LNCaP clone FGC (cell line): Measurements from ENCODE around the gene CD53.
"Not testable (repeated sequence)": the region's sequence is repeated elsewhere in the genome, so short reads cannot be mapped to it uniquely, and the experiment has no call there.

Experiments used
- DNase-seq: peaks from one replicate; pipeline ENCODE4 v3.0.0-alpha.2; 2011; ENCODE audit warnings: low read depth
- H3K4me3 ChIP-seq: 2 replicates; pipeline ENCODE4 v1.5.1; 2011; ENCODE audit warnings: mild to moderate bottlenecking, low read depth, low read length, control low read depth
- TF ChIP-seq, protein P1 (sequence below): IDR thresholded peaks from 2 replicates; pipeline ENCODE4 v1.5.1; 2012; ENCODE audit warnings: mild to moderate bottlenecking; ENCODE audit not compliant: control insufficient read depth, insufficient read depth; ENCODE audit errors: extremely low read depth

CD53 gene

DNA sequence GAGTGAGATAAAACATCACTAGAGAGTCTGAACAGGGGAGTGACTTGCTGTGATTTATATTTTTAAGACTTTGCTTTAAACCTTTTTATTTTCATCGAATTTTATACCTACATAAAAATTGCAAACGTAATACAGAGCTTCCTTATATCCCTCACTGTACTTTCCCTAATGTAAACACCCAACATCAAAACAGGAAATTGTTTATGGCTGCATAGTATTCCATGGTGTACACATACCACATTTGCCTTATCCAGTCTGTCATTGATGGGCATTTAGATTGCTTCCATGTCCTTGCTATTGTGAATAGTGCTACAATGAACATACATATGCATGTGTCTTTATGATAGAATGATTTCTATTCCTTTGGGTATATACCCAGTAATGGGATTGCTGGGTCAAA is 56.0 kb downstream of the CD53 start:
- H3K4me3 ChIP-seq, result no peak overlapping the region
- DNase-seq, result no peak
- TF ChIP-seq, protein P1, sequence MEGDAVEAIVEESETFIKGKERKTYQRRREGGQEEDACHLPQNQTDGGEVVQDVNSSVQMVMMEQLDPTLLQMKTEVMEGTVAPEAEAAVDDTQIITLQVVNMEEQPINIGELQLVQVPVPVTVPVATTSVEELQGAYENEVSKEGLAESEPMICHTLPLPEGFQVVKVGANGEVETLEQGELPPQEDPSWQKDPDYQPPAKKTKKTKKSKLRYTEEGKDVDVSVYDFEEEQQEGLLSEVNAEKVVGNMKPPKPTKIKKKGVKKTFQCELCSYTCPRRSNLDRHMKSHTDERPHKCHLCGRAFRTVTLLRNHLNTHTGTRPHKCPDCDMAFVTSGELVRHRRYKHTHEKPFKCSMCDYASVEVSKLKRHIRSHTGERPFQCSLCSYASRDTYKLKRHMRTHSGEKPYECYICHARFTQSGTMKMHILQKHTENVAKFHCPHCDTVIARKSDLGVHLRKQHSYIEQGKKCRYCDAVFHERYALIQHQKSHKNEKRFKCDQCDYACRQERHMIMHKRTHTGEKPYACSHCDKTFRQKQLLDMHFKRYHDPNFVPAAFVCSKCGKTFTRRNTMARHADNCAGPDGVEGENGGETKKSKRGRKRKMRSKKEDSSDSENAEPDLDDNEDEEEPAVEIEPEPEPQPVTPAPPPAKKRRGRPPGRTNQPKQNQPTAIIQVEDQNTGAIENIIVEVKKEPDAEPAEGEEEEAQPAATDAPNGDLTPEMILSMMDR, result no peak

DNA sequence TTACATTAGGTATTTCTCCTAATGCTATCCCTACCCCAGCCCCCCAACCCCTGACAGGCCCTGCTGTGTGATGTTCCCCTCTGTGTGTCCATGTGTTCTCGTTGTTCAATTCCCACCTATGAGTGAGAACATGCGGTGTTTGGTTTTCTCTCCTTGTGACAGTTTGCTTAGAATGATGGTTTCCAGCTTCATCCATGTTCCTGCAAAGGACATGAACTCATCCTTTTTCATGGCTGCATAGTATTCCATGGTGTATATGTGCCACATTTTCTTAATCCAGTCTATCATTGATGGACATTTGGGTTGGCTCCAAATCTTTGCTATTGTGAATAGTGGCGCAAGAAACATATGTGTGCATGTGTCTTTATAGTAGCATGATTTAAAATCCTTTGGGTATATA is 58.1 kb downstream of the CD53 start:
- DNase-seq, H3K4me3 ChIP-seq: not testable (repeated sequence)

DNA sequence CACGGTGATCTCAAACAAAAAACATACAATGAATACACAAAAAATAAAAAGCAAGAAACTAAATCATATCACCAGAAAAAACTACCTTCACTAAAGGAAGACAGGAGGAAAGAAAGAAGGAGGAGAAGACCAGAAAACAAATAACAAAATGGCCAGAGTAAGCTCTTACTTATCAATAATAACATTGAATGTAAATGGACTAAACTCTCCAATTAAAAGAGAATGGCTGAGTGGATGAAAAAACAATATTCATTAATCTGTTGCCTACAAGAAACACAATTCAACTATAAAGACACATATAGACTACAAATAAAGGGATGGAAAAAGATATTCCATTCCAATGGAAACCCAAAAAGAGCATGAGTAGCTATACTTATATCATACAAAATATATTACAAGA is 63.6 kb downstream of the CD53 start:
- no peak for DNase-seq
- TF ChIP-seq, protein P1, result no peak
- no peak overlapping the region for H3K4me3 ChIP-seq

DNA sequence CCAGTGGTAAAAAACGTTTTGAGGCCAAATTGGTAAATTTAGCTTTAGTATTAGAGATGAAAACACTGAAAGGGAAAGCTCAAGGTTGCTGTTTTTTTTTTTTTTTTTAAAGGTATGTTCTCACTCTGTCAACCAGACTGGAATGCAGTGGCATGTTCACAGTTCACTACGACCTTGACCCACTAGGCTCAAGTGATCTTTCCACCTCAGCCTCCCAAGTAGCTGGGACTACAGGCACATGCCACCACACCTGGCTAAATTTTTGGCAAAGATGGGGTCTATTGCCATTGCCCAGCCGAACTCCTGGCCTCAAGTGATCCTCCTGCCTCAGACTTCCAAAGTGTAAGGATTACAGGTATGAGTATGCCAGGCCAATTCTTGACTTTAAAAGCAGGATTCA is 71.9 kb downstream of the CD53 start:
- no peak for DNase-seq
- H3K4me3 ChIP-seq, result no peak overlapping the region
- TF ChIP-seq, protein P1, result no peak

DNA sequence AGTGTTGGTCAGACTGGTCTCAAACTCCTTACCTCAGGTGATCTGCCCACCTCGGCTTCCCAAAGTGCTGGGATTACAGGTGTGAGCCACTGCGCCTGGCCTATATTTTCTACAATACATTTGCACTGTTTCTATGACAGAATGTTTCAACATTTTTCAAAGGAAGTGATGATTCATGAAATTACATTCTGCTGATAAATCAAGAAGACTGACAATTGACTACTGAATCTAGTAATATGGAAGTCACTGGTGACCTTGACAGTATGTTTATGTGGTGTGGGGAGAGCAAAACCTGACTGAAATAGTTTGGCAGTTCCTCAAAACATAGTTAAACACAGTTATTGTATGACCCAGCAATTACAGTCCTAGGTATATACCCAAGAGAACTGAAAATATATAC is 72.7 kb downstream of the CD53 start:
- TF ChIP-seq, protein P1, result no peak
- H3K4me3 ChIP-seq, result no peak overlapping the region
- DNase-seq, result no peak

DNA sequence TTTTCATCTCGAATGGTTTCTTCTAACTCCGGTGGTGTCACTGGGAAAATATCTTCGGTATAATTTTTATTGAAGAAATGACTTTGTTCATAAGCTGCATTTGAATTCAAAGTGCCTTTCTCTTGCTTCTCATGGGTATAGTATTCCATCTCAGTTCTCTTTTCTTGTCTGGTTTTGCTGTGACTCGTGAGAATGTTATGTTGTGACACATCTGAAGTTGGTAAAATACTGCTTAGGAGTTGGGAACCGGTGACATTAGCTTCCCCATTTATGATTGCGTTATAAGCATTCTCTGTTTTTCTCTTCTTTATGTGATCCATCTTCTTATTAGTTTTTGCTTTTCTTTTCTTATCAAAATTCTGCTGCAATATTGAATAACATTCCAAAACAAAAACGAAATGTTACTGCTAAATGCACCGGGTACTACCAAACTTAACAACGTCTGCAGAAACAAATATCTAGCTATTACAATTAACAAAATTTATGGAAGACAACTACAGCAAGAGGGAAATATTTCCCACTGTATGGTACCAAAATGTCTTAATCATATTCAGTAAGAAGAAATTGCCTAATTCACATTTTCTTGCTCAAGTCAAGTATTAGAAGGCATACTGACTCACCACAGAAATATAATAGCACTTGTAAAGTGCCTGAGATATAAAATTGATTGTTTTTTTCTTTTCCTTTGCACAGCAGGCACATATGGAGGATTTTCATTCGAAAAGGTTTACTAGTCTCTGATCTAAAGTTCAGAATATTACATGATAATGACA is 75.3 kb downstream of the CD53 start:
- H3K4me3 ChIP-seq, result no peak overlapping the region
- no peak for DNase-seq
- TF ChIP-seq, protein P1, result no peak
